Measurements from ENCODE around the gene SEMA4G.
"Not testable (repeated sequence)": the region's sequence is repeated elsewhere in the genome, so short reads cannot be mapped to it uniquely, and the experiment has no call there.

The SEMA4G gene

DNA sequence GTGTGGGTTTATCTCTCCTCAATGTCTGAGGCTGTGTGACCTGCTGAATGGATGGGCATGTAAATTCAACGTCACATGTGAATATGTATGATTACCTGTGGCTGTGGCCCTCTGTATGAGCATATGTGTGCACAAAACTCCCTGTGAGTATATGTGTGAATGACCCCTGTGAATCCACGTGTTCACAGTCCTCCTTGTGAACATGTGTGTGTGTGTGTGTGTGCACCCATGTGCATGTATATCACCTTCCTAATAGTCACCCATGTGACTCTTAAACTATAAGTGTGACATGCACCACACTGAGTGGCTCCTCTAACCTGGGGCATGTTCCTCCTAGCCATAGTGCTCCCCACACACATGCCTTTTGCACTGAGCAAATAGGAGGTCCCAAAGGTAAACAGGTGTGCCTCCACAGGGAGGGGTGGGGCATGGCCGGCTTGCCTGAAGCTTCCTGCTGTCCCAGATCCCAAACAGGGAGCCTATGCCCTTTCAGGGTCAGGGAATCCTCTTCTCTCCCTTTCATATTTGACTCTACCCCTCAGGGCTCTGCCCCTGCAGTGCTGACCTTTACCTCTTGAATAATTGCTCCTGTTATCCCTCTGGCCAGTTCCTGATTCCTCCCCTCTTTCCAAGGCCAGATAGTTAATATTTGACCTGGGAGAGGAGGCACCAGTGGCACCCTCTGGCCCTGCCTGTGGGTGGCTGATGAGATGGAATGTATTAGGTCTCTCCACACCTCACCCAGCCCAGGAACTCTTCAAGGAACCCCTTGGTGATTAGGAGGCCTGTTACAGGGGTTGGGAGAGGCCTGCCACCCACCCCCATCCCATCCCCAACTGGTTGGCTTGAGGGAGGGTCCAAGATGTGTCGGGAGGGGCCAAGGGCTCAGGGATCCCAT lies 1.9 kb downstream of the SEMA4G start:
- DNase-seq (ENCODE audit: low spot score) = no peak

GRCh38 chr10:100972115-100972903 lies 3.0 kb downstream of the SEMA4G start:
- DNase-seq (ENCODE audit: low spot score) = no peak

GRCh38 chr10:100972904-100973535 lies 3.7 kb downstream of the SEMA4G start:
- DNase-seq (ENCODE audit: low spot score) = no peak

DNA sequence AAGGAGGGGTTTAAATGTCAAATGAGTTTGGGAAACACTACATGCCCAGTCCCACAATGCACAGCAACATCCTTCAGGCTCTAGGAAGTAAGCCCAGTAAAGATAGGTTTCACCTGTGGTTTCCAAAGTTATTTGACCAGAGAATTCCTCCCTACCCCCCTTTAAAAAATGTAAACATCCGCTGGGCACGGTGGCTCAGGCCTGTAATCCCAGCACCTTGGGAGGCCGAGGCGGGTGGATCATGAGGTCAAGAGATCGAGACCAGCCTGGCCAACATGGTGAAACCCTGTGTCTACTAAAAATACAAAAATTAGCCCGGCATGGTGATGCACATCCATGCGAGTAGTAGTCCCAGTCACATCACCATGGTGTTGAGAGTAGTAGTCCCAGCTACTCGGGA lies 6.1 kb downstream of the SEMA4G start:
- DNase-seq (ENCODE audit: low spot score) = not testable (repeated sequence)

- no peak for DNase-seq (ENCODE audit: low spot score)
Observed at GRCh38 chr10:100976906-100977305, 7.6 kb downstream of the SEMA4G start.

- DNase-seq (ENCODE audit: low spot score) = no peak
Observed at GRCh38 chr10:100977436-100977835, 8.1 kb downstream of the SEMA4G start.

GRCh38 chr10:100978121-100978900 lies 9.0 kb downstream of the SEMA4G start:
- no peak for DNase-seq (ENCODE audit: low spot score)

DNA sequence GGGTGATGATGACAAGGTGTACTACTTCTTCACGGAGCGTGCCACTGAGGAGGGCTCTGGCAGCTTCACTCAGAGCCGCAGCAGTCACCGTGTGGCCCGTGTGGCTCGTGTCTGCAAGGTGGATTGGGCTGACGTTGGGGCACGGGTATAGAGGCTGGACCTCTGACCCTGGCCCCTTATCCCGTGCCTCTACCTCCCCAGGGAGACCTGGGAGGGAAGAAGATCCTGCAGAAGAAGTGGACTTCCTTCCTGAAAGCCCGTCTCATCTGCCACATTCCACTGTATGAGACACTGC lies 9.5 kb downstream of the SEMA4G start:
- no peak for DNase-seq (ENCODE audit: low spot score)

DNA sequence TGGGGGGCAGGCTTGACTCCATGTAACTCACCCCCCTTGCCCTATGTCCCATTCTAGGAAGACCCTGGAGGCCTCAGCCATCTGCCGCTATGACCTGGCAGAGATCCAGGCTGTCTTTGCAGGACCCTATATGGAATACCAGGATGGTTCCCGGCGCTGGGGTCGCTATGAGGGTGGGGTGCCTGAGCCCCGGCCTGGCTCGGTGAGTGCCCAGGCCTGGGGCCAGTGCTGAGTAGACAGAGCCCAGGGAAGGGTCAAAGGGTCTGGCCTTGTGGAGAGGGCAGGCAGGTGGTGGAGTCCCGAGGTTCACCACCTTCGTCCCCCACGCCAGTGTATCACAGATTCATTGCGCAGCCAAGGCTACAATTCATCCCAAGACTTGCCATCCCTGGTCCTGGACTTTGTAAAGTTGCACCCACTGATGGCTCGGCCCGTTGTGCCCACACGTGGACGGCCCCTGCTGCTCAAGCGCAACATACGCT lies 10.5 kb downstream of the SEMA4G start:
- DNase-seq (ENCODE audit: low spot score) = no peak

- DNase-seq (ENCODE audit: low spot score) = no peak
Observed at GRCh38 chr10:100980311-100980710, 11.0 kb downstream of the SEMA4G start.

DNA sequence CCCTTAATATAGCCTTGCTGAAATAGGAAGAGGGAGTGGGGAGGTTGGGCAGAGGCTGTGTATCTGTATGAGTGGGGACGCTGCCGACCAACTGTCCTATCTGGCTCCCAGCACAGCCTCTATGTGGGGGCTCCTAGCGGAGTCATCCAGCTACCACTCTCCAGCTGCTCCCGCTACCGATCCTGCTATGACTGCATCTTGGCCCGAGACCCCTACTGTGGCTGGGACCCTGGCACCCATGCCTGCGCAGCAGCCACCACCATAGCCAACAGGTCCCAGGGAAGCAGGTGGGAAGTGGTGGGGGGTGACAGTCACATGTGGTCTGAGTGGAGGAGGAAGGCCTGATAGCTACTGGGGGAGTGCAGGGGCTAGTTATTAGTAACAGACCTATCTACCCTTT lies 11.4 kb downstream of the SEMA4G start:
- DNase-seq (ENCODE audit: low spot score) = no peak

- no peak for DNase-seq (ENCODE audit: low spot score)
Observed at GRCh38 chr10:100981178-100981772, 12.0 kb downstream of the SEMA4G start.

- no peak for DNase-seq (ENCODE audit: low spot score)
Observed at GRCh38 chr10:100982916-100983830, 13.9 kb downstream of the SEMA4G start.

DNA sequence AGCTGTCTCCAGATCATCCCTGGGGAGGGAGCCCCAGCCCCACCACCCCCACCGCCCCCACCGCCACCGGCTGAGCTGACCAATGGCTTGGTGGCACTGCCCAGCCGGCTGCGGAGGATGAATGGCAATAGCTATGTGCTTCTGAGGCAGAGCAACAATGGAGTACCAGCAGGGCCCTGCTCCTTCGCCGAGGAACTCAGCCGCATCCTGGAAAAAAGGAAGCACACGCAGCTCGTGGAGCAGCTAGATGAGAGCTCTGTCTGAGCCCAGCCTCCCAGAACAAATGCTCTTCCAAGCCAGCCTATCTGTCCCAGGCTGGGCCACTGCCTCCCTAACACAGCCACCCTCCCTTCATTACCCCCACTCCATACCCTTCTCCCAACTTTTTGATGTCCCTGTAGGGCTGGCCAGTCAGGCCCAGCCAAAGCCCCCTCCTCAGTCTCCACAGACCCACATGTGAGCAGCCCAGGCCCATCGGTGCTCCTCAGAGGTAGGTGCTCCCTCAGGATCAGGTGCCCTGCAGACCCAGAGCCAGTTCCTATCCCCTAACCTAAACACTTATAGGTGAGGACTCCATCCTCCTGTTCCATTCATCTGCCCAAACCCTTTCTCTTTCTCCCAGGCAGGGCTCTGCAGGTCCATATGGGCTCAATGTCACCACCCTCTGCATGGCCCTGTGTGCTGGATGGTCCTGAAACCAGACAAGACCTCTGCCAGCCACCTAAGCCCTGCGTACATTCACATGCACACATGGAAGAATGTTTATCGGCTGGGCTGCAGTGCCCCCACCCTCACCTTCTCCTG lies 14.8 kb downstream of the SEMA4G start:
- no peak for DNase-seq (ENCODE audit: low spot score)

DNA sequence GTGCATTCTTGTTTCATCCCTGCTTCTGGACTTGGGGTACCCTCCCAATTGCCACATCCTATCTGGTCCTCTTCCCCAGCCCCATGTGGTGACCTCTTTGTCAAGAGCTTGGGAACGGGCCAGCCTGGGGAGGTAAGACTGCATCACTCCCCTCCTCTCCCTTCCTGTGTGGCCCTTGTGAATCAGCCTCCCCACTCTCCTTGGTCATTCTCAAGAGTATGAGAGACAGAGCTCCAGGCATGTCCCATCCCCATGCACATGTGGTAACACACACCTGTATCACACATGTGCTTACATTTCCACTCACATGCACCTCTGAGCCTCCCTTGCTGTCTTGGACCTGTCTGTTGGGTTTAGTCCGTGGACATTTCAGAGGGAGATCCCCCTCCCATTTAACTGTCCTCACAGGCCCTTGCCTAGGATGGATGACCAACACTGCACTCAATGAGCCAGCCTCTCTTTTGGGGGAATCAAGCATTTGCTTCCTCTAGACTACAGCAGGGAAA lies 15.4 kb downstream of the SEMA4G start:
- DNase-seq (ENCODE audit: low spot score) = no peak

- DNase-seq (ENCODE audit: low spot score) = no peak
Observed at GRCh38 chr10:100985336-100985735, 16.0 kb downstream of the SEMA4G start.

GRCh38 chr10:100986623-100986951 lies 17.3 kb downstream of the SEMA4G start:
- DNase-seq (ENCODE audit: low spot score) = no peak

- peak; percentile 88 for DNase-seq (ENCODE audit: low spot score)
Observed at GRCh38 chr10:100986952-100987684, 17.8 kb downstream of the SEMA4G start, which contains the start of the genes MRPL43 and TWNK. Gene MRPL43, minus strand, starts transcription at chr10:100987497. Its CDS starts 54 bp downstream, at chr10:100987443. Gene TWNK, plus strand, starts transcription at chr10:100987543. Its CDS starts 668 bp downstream, at chr10:100988211.

- DNase-seq (ENCODE audit: low spot score) = no peak
Observed at GRCh38 chr10:100987685-100988049, 18.4 kb downstream of the SEMA4G start.

All from hematopoietic multipotent progenitor cell treated with erythropoietin and hydrocortisone succinate and interleukin-3 and kit ligand, for 15 days (in vitro differentiated cells).